NCI-H2107 (cell line): ENCODE data around the gene SLC25A41.

Experiments
- DNase-seq: peaks from one replicate; lab custom pipeline; 2025; lab: John Stamatoyannopoulos, UW

The SLC25A41 gene

DNA sequence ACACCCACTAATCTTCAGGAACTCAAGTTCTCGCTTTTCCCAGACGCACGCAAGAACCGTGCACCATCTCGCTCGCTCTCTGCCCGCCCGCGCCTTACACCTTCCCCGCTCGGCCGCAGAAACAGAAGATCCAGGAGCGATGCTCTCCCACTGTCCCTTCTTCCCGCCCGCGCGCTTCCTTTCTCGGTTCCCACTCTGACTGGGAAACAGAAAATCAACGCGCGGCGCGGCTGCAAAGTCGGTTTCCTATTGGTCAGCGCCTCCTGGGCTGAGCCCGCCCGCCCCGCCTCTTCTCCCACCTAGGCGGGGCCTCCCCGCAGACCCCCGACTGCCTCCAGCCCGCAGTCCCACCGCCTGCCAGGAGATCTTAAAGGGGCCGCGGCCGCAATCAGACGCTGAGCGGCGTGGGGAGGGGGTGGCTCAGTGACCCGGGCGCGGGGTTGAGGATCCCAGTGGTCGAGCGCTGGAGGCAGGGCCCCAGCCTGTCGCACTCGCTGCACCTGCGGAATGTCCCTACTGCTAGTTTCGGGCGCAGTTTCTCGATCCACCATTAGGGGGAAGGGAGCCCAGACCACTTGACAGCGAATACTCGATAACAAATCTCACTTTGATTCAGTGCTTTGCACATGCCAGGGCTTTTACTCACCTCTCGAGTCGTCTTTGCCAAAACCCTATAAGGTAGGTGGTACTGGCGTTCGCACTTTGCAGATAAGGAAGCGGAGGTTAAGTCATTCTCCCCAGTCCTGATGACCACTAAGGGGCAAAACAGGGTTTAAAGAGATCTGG lies 26.7 kb upstream of the SLC25A41 start:
- DNase-seq: peak; percentile 83

DNA sequence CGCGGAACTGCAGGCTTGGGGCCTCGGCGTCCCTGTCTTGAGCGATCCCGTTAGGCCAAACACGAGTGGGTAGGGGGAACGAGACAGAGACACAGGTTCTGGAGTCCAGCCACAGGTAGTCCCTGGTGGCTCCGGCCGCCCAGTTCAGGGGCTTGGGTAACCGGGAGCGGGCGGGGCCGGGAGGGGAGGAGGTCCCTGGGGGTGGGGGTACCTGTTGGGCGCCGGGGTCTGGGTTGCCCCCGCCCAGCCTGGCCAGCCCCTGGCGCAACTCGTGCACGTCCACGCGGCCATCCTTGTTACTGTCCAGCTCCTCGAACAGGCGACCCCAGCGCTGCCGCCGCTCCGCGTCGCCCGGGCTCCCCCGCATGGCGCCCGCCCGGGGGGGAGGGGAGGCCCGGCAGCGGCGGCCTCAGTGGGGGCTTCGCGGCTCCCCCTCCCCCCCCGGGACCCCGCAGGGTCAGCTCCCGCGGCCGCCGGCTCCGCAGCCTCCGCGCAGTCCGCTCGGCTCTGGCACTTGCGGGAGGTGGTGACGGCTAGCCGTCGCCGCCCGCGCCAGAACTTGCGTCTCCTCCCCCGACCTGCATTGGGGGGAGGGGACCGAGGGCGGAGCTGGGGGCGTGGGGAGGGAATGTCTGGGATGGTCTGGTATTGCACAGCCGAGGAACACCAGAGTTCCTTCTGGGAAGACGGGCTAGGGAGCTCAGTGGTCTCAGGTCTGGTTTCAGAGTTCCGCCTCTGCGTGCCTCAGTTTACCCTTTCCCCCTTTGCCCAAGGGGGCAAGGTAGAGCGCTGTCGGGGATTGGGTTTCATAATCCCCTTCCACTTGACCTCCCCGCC lies 25.9 kb upstream of the SLC25A41 start, which contains the start of gene SLC25A23:
Gene SLC25A23 (minus strand): TSS at position 531 of the 837 bp plus-strand sequence. CDS start 164 bp downstream, at position 367.
- no peak for DNase-seq

- DNase-seq: no peak
Measured at GRCh38 chr19:6458695-6459261, 25.2 kb upstream of the SLC25A41 start.

DNA sequence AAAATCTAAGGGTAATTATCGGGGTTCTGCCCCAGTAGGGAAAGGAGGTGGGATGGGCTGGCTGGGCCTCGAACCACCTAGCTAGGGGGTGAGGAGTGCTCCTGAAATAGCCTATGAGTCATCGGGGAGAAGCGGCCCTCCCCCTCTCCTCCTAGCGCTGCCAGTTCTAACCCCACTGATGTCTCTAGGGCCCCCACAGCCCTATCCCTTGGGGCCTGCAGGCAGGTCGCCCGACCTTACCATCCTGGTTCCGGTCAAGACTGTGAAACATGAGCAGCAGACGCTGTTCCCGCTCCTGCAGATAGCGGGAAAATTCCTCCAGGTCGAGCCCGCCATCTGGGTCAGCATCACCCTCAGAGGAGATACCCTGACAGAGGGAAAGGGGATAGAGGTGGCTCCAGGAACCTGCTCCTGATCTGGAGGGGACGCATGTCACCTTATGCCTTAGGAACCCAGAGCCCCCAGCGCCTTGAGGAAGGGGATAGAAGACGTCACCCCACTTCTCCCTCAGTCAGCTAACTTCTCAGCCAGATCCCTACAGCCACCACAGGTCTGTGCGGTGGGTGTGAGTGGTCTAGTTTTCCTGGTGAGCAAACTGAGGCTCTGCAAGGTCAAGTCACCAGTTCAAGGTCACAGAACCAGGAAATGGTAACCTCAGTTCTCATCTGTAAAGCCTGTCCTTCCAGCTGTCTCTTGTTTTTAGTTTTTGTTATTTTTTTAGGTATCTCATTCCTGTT lies 24.6 kb upstream of the SLC25A41 start:
- no peak for DNase-seq

DNA sequence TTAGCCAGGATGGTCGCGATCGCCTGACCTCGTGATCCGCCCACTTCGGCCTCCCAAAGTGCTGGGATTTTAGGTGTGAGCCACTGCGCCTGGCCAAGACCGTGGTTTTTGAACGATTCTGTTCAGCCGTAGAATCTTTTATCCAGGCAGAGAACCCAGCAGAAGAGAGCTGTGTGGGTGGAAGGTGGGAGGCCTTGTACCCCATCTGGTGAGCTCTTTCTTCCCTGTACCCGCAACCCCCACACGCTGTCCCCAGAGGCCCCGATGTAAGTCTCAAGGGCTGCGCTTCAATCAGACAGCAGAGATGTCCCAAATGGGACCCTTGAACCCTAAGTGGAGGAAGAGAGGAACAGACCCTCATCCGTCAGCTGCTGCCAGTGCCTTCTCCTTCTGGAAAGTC lies 22.4 kb upstream of the SLC25A41 start:
- no peak for DNase-seq

GRCh38 chr19:6453951-6454565 lies 20.5 kb upstream of the SLC25A41 start:
- no peak for DNase-seq

- DNase-seq: no peak
Measured at GRCh38 chr19:6452899-6453298, 19.3 kb upstream of the SLC25A41 start.

DNA sequence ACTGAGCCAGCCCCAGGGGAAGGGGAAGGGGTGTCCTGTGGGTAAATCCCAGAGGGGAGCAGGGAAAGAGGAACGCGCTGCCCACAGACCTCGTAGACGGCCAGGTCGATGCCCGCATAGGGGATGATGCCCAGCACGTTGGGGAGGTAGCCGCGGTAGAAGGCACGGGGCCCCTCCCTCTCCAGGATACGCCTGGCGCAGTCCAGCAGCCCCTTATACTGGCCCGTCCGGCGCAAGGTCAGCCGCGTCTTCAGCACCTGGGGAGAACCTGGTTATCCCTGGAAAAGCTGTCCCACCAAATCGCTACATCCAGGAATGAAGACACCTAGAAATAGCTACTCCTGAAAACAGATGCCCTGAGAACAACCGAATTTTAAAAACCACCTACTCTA lies 18.7 kb upstream of the SLC25A41 start:
- DNase-seq: no peak

GRCh38 chr19:6451583-6452222 lies 18.1 kb upstream of the SLC25A41 start:
- no peak for DNase-seq

GRCh38 chr19:6450166-6450565 lies 16.6 kb upstream of the SLC25A41 start:
- no peak for DNase-seq

GRCh38 chr19:6448045-6448444 lies 14.5 kb upstream of the SLC25A41 start:
- DNase-seq: no peak

- DNase-seq: no peak
Measured at GRCh38 chr19:6446452-6446851, 12.9 kb upstream of the SLC25A41 start.

- no peak for DNase-seq
Measured at GRCh38 chr19:6443986-6444385, 10.4 kb upstream of the SLC25A41 start.

- DNase-seq: no peak
Measured at GRCh38 chr19:6442087-6442688, 8.6 kb upstream of the SLC25A41 start.

DNA sequence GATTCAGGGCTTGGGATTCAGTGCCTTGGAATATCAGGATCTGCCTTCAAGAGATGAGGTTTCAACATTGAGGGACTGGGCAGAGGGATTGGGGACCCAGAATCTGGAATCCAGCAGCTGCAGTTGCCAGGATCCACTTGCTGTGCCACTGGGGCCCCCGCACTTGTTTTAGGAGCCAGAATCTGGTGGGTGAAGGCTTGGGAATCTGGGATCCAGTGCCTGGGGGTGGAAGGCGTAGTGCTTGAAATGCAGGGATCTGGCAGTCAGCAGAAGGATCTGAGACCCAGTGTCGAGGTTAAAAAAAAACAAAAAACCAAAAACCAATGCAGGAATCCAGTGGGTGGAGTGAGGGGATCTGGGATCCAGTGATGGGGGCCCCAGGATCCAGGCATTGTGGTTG lies 7.3 kb upstream of the SLC25A41 start:
- no peak for DNase-seq

DNA sequence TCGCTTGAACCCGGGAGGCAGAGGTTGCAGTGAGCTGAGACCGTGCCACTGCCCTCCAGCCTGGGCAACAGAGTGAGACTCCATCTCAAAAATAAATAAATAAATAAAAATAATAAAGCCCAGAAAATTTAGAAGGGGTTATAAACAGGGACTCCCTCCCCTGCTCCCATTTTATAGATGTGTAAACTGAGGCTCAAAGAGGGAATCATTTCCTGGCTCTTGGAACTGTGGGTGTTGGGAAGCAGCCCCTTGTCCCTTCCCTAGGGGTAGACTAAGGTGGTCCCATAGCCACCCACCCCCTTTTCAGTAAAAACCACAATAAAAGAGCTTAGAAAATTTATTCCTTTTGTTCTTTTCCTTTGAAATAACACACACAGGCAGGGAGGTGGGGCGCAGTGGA lies 6.2 kb upstream of the SLC25A41 start:
- DNase-seq: no peak

DNA sequence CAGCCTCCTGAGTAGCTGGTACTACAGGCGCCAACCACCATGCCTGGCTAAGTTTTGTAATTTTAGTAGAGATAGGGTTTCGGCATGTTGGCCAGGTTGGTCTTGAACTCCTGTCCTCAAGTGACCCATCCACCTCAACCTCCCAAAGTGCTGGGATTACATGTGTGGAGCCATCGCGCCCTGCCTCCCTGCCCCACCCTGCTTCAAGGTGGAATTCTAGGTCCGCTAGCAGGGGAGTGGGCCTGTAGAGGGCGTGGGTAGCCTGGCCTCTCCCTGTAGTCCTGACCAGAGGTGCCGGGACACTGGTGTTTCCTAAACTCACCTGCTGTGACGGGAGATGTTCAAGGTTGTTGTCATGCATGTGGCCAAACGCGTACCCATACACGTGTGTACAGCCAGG lies 398 bp downstream of the SLC25A41 start:
- no peak for DNase-seq

- no peak for DNase-seq
Measured at GRCh38 chr19:6431891-6432290, 1.7 kb downstream of the SLC25A41 start.

- DNase-seq: no peak
Measured at GRCh38 chr19:6429419-6430221, 3.9 kb downstream of the SLC25A41 start.
